GM21447 (cell line): Measurements from ENCODE around the gene TTLL1.
"Not testable (repeated sequence)": the region's sequence is repeated elsewhere in the genome, so short reads cannot be mapped to it uniquely, and the experiment has no call there.

ENCODE experiments used
- ATAC-seq: cut with Tn5 transposase; IDR thresholded peaks from one replicate; pipeline ENCODE4 v1.9.1; 2021; ENCODE audit not compliant: unreplicated experiment

Gene TTLL1

DNA sequence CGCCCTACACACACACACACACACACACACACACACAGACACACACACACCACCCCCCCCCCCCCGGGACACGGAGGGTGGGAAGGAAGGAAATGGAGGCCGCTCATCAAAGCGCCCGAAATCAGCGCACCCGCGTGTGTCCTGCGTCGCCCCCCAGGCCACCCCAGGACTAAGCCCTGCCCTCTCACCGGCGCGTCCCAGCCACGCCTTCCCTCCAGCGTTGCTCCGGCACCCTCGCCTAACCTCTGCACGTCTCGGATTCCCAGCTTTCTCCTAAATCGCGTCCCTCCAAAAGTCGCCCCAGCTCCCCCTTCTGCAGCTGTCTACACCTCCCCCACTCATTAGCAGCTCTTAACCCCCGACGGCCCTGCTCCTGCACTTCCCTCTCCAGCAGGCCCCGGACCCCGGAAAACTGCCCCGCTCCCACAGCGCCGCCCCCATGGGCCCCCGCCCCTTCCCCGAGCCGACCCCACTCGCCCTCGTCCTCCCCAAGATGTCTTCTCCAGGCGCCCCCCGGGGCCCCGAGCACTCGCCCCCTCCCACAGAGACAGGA is 74.8 kb downstream of the TTLL1 start:
- ATAC-seq, result peak; percentile 27

DNA sequence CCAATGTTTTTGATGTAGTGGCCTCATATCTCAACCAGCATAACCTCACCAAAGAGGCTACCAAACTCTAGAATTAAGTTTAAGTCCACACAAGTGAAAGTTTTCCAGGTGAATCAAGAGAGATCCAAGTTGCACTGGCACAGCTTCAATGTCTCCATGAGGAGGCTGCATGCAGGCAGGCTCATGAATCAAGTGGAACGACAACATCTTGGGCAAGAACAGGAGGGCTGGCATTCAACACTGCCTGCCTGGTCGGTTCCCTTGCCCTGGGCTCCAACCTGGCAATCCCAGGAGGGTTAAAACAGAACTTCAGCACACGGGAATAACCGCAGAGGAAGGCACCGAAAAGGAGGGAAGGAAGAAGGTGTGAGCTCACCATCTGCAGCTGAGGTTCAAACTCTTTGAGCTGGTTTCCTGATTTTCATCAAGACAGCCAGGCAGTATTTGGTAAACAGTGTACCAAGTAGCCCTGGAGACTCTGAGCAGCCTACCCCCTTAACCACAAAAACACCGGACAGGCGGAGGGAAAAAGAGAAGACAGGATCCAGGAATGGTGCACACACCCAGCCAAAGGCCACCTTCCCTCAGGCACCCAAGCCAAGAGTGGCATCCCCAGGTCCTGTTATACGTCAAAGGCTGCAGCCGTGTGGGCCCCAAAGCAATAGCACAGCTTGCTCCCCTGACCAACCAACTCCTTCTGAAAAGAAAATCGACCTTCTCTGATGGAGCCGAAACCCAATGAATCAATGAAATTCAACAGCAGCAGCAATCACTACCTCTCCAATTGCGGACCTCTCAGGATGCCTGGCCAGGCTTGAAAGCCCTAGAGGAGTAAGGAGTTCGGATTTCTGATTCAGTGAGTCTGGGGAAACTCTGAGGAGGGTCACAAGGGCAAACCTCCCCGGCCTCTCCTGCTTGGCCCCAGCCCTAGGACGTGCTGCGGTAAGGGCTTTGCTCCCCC is 75.6 kb downstream of the TTLL1 start:
- ATAC-seq, result peak; percentile 12

DNA sequence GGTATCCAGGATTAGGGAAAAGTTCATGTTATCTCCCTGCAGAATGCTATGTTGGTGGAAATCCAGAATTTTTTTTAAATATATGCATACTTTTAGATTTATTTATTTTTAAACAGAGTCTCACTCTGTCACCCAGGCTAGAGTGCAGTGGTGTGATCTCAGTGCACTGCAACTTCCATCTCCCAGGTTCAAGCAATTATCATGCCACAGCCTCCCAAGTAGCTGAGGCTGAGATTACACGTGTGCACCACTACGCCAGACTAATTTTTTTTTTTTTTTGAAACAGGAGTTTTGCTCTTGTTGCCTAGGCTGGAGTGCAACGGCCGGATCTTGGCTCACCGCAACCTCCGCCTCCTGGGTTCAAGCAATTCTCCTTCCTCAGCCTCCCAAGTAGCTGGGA is 76.8 kb downstream of the TTLL1 start:
- no peak for ATAC-seq

DNA sequence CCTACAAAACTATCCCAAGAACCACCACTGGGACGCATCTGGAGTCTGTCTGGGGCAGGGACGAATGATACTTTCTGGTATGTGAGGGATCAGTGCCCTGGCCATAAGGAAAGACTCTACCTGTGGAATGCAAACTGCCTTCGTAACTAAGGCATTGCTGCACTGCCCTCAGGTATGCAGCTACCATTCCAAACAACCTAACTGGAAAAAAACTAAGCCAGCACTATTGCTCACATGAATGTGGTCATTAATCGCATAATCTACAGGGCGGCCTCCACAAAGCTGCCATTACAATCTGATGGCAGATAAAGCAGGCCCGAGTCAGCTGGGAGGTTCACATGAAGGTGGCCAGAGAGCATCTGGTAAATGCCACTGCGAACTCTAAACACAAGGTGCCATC is 78.1 kb downstream of the TTLL1 start:
- ATAC-seq, result no peak

DNA sequence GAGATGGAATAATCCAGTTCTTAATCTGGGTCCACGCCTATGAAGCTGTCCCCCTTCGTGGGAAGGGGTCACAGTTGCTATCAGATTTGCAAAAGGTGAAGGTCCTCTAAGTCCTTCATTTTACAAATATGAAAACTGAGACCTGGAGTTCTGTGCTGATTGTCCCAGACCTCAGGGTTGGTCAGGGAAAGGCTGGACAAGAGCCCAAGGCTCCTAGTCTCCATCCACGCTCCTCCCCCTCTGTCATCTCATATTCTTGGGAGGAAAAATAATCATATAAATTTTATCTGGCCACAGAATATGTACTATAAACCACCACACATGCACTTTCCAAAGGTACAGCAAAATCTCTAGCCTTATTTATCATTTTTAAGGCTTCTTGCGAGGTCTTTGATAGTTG is 79.7 kb downstream of the TTLL1 start:
- ATAC-seq, result no peak

DNA sequence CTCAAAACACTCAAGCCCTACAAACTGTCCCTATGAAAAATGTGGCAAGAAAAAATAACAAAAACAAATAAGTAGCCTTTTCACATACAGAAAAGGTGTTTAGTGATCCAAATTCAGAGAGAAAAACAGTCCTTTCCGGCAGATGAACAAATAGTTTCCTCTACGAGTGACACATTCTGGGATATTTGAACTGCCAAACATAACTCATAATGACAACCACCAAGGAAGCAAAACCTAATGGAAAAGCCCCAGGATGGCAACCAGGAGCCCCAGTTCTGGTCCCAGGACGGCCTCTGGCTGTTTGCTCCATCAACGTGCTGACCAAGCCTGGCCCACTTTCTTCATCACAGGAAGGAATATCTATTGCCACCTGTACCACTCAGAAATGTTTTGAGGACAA is 80.3 kb downstream of the TTLL1 start:
- no peak for ATAC-seq

DNA sequence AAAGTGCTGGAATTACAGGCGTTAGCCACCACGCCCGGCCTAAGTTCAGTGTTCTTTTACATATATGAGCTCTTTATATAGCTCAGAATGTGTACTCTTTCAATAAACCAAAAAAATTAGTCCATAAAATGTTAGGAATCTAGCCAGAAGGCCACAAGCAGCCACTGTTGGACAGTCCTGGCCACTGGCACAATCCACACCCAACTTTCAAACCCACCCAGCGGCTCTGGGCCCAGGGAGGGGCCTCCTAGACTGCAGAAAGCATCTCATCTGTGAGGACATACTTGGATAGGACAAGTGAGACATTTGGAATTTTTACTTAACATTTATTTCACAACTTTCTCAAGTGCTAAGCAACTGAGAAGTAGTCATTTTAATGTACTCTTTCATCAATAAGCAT is 80.7 kb downstream of the TTLL1 start:
- no peak for ATAC-seq

DNA sequence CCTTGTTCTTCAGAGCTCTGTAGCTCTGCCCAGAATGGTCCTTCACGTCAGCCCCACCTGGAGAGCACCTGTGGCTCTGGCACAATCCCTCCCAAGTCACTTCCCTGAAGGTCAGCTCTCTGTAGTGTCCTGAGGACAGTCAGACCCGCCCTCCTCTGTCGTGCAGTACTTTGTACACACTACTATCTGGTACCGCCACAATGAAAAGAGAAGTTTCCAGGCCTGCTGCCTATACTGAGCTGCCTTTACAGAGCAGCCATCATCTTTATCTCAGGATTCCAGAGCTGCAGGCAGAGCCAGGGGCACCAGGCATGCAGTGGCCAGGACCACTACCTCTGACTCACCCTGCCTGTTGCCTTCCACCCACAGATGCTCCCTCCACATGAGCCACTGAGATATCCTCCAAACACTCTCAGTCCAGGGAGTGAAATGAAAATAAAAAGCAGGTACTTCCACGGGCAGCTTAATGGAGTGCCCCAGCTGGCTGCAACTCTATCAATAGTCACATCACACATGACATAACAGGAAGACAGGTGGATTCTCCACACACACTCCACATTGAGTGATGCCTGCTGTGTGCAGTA is 81.6 kb downstream of the TTLL1 start:
- ATAC-seq, result no peak

DNA sequence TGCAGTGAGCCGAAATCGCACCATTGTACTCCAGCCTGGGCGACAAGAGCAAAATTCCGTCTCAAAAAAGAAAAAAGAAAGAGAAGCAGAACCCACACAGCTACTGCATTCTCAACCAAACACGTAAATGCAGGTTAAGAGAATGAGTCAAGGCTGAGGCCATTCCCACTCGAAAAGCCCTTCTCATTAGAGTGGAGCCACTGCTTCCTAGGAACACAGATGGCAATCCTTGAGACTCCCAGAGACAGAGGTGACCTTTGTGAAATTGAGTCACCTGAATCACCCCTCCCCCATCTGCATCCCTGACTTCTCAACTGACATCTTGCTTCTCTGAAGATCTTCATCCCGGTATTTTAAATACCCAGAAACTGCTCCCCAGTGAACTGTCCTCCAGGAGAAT is 82.4 kb downstream of the TTLL1 start:
- ATAC-seq, result no peak

DNA sequence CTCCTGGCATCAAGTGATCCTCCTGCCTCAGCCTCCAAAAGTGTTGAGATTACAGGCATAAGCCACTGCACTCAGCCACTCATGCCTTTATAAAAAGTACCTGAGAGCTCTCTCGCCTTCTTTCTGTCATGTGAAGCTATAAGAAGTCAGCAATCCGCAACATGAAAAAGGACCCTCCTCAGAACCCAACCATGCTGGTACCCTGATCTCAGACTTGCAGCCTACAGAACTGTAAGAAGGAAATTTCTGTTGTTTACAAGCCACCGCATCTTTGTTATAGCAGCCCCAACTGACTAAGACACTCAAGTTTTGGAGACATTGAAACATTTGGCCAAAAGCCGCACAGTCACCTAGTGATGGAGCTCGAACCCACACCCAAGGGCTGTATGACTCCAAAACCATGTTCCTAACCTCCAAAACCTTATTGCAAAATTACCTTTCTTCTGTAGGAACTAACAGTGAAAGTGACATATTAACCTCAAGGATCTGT is 83.1 kb downstream of the TTLL1 start:
- ATAC-seq, result no peak

DNA sequence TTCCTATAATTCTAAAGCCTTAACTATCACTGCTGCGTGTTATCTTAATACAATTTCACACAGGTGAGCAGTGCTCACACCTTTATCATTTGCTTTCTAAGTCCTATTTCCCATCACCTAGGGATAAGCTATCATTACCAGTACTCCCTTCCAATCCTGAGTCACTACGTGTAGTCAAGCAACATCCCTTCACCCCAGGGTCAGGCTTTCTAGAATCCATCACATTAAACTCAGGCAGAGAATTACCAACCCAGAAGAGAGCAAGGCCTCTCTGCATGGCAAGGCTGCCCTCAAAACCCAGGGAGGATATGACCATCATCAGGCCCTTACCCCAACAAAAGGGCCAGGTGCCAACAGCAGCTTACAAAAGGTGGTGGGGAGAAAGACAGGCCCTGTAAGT is 84.1 kb downstream of the TTLL1 start:
- ATAC-seq, result no peak

DNA sequence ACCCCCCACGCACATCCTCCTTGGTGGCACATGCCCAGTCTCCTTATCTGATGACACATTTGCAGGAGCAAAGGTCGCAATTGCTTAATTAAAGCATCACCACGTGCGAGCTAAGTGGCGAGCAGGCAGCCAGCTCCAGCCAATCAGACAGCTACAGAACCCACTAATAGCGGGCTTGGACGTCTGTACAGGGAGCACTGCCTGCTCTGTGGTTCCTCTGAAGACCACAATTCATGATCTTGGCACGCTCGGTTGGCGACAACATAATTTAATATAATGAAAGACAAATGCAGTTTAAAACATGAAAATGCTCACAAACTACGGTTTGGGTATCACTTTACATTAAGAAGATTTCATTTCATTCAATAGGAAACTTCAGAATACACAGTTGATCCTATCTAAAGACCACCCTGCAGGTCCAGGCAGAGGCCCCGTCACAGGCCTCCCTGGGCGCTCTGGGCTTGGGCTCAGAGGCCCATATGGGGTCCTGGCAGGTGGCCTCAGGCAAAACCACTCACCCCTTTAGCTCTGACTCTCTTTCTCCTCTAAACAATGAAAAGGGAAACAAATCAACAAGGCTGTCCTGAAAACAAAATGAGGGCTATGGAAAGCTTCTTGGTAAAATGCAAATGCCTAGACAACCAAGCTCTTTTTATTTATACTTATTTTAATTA is 84.7 kb downstream of the TTLL1 start:
- ATAC-seq, result no peak

DNA sequence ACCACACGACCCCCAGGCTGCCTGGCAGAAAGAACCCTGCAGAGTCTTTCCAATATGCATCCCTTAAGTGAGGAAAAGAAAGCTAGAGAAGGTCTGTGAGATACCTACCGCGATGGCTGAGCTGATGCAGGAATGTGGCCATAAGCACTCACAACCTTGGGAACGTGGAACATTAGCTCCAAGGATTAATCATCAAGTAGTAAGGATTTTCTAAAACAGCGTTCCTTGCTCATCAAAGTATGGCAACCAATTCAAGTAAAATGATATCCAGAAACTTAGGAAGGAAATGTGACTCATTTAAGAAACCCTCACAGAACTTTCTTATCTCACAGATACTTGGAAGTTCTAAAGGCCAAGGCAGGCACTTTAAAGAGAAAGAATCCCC is 87.0 kb downstream of the TTLL1 start:
- no peak for ATAC-seq

DNA sequence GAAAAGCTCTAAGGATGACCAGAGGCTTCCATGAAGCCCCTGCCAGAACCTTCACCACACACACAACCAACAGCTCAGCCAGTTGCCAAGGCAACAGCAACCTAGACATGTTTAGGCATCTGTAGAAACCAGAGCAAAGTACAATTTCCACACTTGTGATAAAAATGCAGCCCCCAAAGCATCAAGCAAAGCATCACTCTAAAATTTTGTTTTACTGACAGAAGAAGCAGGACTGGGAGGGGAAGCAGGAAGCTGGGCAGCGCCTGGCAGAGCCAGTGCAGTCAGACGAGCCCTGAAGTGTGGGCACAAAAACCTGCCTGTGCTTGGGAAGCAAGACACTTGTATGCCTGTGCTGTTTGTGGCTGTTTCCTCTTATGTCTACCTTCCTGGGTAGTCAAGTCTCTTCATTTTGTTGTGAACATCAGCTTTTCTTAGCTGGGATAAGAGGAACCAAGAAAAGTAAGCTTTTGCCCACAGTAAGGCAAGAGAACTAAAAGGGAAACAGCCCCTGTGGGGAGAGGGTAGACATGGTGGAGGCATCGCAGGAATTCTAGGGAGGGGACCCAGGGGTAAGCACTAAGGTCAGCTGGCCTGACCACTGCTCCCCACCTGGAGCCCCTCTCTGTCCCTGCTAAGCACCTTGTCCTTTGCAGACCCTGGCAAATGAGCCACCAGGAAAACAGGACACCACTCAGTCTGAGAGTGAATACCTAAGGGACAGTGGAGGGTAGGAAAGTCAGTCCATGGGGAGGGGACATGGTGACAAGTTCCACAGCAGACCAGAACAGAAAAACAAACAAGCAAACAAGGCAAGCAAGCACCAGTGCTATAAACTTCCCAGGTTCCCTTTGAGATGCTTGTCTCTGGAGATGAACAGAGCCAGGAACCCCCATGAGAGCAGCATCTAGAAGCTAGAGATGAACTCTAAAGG is 87.7 kb downstream of the TTLL1 start:
- ATAC-seq, result no peak

DNA sequence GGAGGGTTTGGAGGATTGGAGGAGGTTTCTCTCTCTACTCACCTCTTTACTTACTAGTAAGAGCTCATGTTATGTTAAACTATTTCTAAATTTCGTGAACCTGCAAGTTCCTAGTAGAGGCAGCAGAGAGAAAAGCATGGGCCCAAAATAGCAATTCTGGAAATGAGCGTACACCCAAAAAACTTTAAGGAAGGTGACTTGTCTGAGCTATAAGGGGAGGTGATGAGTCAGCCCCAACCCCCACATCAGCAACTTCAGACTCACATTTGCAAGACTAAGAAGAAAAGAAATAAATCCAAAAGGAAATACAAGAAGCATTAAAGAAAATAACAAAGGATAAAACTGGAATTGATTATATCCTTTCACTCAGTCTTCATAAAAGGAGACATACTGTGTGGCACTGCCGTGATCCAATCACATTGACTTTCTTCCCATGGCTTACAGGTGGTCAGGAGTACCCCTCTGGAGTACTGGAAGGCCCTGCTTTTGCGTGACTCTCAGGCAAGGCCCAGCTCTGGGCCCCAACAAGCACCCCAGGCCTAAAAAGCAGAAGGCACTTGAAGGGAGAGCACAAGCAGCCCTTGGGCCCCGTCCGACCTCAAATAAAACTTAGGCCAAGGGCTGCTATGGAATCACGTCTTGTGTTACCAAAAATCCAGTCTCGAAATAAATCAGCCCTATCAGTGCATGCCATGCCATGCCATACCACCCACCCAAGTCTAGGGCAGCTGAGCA is 88.6 kb downstream of the TTLL1 start:
- ATAC-seq, result no peak

DNA sequence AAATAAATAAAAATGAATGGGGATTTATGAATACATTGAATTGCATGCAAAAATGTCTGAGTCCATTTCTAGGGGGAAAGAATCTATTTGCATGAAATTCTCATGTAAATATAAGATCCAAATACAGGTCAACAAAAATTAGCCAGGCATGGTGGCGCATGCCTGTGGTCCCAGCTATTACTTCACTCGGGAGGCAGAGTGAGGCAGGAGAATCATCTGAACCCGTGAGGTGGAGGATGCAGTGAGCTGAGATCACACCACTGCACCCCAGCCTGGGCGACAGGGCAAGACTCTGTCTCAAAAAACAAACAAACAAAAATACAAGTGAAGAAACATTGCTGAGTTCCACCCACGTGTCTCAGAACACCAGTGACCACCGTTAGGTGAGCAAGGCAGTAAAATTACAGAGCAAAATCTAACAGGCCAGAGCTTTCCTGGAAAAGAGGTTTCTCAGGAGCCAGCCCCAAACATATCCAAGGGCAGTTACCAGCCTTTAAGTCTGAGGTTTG is 91.6 kb downstream of the TTLL1 start:
- ATAC-seq, result no peak

DNA sequence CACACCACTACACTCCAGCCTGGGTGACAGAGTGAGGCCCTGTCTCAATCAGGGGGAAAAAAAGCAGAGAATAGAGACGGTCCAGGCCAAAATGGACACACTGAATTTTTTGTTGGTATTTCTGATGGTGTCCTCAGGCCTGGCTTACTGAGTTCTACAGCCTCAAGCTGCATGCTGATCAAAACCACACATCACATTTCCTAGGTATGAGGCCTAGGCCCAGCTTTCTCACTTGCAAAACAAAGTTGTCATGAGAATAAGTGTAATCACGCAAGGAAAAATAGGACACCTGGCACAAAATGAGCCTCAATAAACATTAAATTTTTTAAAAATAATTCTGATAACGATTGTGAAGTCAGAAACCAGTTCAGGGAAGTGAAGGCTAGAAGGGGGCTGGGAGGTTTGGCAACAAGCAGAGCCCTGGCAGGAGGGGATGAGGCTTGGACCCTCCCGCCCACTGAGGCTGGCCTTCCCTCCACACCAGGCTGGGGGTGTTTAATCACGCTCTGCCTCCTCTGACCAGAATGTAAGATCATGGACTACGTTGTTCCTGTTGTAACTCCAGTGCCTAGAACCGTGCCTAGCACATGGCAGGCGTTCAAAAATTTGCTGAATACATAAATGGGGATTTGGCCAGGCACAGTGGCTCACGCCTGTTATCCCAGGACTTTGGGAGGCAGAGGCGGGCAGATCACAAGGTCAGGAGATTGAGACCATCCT is 92.4 kb downstream of the TTLL1 start:
- ATAC-seq, result no peak

DNA sequence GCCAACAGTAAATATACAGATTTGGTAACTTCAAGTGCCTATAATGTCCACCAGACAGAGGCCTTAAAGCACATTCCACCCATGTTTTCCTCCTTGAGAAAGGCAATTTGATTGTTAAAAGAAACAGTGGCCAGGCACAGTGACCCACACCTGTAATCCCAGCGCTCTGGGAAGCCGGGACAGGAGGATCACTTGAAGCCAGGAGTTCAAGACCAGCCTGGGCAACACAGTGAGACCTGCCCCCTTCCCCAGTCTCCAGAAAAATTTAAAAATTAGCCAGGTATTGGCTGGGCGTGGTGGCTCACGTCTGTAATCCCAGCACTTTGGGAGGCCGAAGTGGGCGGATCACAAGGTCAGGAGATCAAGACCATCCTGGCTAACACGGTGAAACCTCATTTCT is 93.5 kb downstream of the TTLL1 start:
- not testable (repeated sequence) for ATAC-seq
